AG10803 (cell line): Measurements from ENCODE around the gene TMEM163.

Experiments
- DNase-seq: peaks from one replicate; pipeline ENCODE4 v3.0.0; 2010; ENCODE audit warnings: low read depth
- H3K4me3 ChIP-seq: 2 replicates; pipeline ENCODE4 v1.5.1; 2011; ENCODE audit warnings: mild to moderate bottlenecking, low read length, control low read depth
- CTCF ChIP-seq: conservative IDR thresholded peaks from 2 replicates; pipeline ENCODE4 v1.5.1; 2011; ENCODE audit warnings: mild to moderate bottlenecking, low read length, control low read depth, inconsistent platforms

TMEM163 gene

GRCh38 chr2:134693359-134694330 is 25.2 kb downstream of the TMEM163 start:
- no peak for DNase-seq
- no peak overlapping the region for H3K4me3 ChIP-seq
- TF ChIP-seq CTCF = no peak

DNA sequence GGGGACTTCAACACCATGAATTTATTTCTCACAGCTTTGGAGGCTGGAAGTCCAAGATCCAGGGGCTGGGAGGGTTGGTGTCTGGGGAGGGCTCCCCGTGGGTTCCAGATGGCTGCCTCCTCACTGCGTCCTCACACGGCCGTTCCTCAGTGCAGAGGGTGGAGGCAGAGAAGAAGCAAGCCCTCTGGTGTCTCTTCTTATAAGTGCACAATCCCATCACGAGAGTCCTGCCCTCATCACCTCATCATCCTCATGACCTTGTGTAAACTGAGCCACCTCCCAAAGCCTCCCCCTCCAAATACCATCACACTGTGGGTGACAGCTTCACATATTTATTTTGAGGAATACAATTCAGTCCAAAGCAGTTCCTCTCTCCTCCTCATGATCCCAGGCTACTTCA is 26.3 kb downstream of the TMEM163 start:
- H3K4me3 ChIP-seq = no peak overlapping the region
- TF ChIP-seq CTCF = no peak
- DNase-seq = no peak

DNA sequence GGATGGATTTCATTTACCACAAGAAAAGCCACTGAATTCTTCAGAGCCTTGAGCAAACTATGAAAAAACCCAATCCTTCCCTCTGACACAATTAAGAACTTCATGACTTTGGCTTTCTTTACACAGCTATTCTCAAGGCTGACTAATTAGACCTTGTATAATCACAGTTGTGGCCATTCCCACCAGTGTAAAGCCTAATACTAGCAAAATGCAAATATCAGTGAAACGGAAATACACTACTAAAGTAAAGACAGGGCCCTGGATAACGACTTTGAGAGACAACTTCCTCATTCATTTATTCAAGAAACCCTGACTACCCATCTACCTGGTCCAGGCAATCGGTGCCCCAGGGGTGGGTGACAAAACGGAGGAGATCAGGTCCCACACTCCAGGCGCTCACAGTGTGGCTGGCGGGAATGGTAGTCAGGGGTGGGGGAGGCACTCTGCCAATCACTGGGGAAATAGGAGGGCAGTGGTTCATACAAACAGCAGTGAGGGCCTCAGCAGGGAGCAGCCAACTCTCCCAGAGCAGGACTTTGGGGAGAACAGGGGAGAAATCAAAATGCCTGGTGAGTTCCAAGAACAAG is 28.1 kb downstream of the TMEM163 start:
- no peak overlapping the region for H3K4me3 ChIP-seq
- DNase-seq = no peak
- no peak for TF ChIP-seq CTCF

DNA sequence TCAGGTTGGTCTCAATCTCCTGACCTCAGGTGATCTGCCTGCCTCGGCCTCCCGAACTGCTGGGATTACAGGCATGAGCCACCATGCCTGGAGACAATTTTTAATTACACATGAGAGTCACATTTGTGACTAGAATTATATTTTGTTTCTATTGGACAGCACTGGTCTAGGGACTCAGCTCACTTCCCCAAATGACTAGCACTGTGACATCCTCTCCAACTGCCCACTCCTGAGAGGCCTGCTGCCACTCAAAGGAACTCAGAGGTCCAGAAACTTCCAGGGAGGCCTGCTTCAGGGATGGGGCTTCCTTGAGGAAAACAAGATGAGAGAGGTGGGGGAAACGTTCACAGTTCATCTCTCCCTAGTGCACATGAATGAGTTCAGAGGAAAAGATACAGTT is 29.5 kb downstream of the TMEM163 start:
- H3K4me3 ChIP-seq = no peak overlapping the region
- no peak for TF ChIP-seq CTCF
- DNase-seq = no peak

DNA sequence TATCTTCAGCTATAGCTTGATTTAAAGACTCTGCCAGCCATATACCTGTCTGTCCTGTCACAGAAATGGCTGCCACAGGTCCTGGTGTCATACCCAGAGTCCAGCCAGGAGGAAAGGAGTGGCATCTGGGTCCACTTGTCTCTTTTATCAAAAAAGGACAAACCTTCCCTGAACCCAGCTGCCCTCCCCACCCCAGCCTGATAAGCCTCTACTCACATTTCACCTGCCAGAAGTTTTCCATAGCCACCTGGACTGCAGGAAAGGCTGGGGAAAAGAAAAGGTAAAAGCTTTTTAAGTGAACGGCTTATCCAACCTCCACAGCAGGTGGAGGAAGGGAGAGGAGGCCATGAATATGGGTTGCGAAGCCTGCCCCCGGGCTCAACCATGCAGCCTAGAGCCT is 32.8 kb downstream of the TMEM163 start:
- H3K4me3 ChIP-seq = no peak overlapping the region
- TF ChIP-seq CTCF = no peak
- DNase-seq = no peak

- no peak for DNase-seq
- H3K4me3 ChIP-seq = no peak overlapping the region
- no peak for TF ChIP-seq CTCF
These were observed 35.2 kb downstream of the TMEM163 start for GRCh38 chr2:134683561-134684112.

- no peak for DNase-seq
- H3K4me3 ChIP-seq = no peak overlapping the region
- no peak for TF ChIP-seq CTCF
These were observed 36.1 kb downstream of the TMEM163 start for GRCh38 chr2:134682726-134683125.
